WTC11 (cell line): ENCODE data around the gene CYYR1. TPM values are rescaled to one million over a fixed set of nuclear protein-coding genes. Genes with fewer than 3 reads are reported as not detected.

Experiments used
- ATAC-seq: fragments of 200-7000 bp; cut with Tn5 transposase; 2 replicates; pipeline ENCODE4 v1.10.0; 2021; ENCODE audit warnings: mild to moderate bottlenecking, moderate library complexity
- CTCF ChIA-PET: fragments of 300-600 bp; sonication (Branson Sonifier 250); formaldehyde crosslinking; loops from one replicate; lab custom pipeline; 2021; ENCODE audit warnings: antibody characterized with exemption; lab: Charles Lee
- POLR2A ChIA-PET: fragments of 350-600 bp; sonication (Branson Sonifier 250); formaldehyde crosslinking; loops from one replicate; lab custom pipeline; 2021; ENCODE audit warnings: antibody characterized with exemption; lab: Charles Lee
- DNase-seq: peaks from one replicate; pipeline ENCODE4 v3.0.0; 2021; ENCODE audit warnings: low spot score
- H3K27ac Mint-ChIP-seq: 2 replicates; pipeline ENCODE4 v1.8.0; 2021; ENCODE audit warnings: mixed read lengths
- H3K27me3 Mint-ChIP-seq: 2 replicates; pipeline ENCODE4 v1.8.0; 2021; ENCODE audit warnings: low read depth, mild to moderate bottlenecking, moderate library complexity, mixed read lengths
- H3K36me3 Mint-ChIP-seq: 2 replicates; pipeline ENCODE4 v1.8.0; 2021; ENCODE audit warnings: mixed read lengths
- H3K4me1 Mint-ChIP-seq: 2 replicates; pipeline ENCODE4 v1.8.0; 2022; ENCODE audit warnings: mixed read lengths
- H3K4me3 Mint-ChIP-seq: 2 replicates; pipeline ENCODE4 v1.8.0; 2021; ENCODE audit warnings: mild to moderate bottlenecking, moderate library complexity, mixed read lengths
- H3K9me3 Mint-ChIP-seq: 2 replicates; pipeline ENCODE4 v1.8.0; 2021; ENCODE audit warnings: mixed read lengths
- AR ChIP-seq: fragments of 250-450 bp; sonication (Bioruptor Pico); IDR thresholded peaks from 2 replicates; pipeline ENCODE4 v1.9.0; 2021; ENCODE audit warnings: mild to moderate bottlenecking
- ETV6 ChIP-seq: sonication (generic); formaldehyde crosslinking; IDR thresholded peaks from 2 replicates; pipeline ENCODE4 v1.8.1; 2022; ENCODE audit warnings: mild to moderate bottlenecking, missing genetic modification reagents
- HMGA2 ChIP-seq: fragments of 250-450 bp; sonication (Bioruptor Pico); IDR thresholded peaks from 2 replicates; pipeline ENCODE4 v1.4.0; 2021; ENCODE audit warnings: mild to moderate bottlenecking, moderate library complexity
- NFATC4 ChIP-seq: fragments of 250-450 bp; sonication (Bioruptor Pico); IDR thresholded peaks from 2 replicates; pipeline ENCODE4 v1.9.0; 2021; ENCODE audit warnings: mild to moderate bottlenecking
- NFYB ChIP-seq: sonication (generic); formaldehyde crosslinking; conservative IDR thresholded peaks from 2 replicates; pipeline ENCODE4 v1.8.0; 2022; ENCODE audit warnings: low read depth, missing genetic modification reagents
- NR3C1 ChIP-seq: sonication (generic); formaldehyde crosslinking; conservative IDR thresholded peaks from 2 replicates; pipeline ENCODE4 v1.8.1; 2023; ENCODE audit warnings: low read depth, mild to moderate bottlenecking, missing genetic modification reagents
- SOX15 ChIP-seq: fragments of 250-450 bp; sonication (Bioruptor Pico); IDR thresholded peaks from 2 replicates; pipeline ENCODE4 v1.9.0; 2021; ENCODE audit warnings: mild to moderate bottlenecking
- TCF7 ChIP-seq: sonication (generic); formaldehyde crosslinking; IDR thresholded peaks from 2 replicates; pipeline ENCODE4 v1.8.0; 2022; ENCODE audit warnings: mild to moderate bottlenecking, low read depth, missing genetic modification reagents, moderate library complexity
- ZBTB21 ChIP-seq: sonication (generic); formaldehyde crosslinking; IDR thresholded peaks from 2 replicates; pipeline ENCODE4 v1.8.1; 2023; ENCODE audit warnings: mild to moderate bottlenecking, missing genetic modification reagents, borderline replicate concordance
- ZNF219 ChIP-seq: sonication (generic); formaldehyde crosslinking; IDR thresholded peaks from 2 replicates; pipeline ENCODE4 v1.8.0; 2023; ENCODE audit warnings: missing genetic modification reagents, mild to moderate bottlenecking, borderline replicate concordance
- ZNF263 ChIP-seq: sonication (generic); formaldehyde crosslinking; IDR thresholded peaks from 2 replicates; pipeline ENCODE4 v1.8.1; 2022; ENCODE audit warnings: low read depth, mild to moderate bottlenecking, moderate library complexity, missing genetic modification reagents
- ZNF512 ChIP-seq: sonication (generic); formaldehyde crosslinking; IDR thresholded peaks from 2 replicates; pipeline ENCODE4 v1.8.1; 2022; ENCODE audit warnings: missing genetic modification reagents, borderline replicate concordance
- total RNA-seq: library from RNA; stranded (reverse); gene quantifications from 3 replicates; pipeline ENCODE4 v1.2.3, GENCODE V29; 2021
- TF ChIP-seq, protein P1 (sequence below): fragments of 250-450 bp; sonication (Bioruptor Pico); IDR thresholded peaks from 2 replicates; pipeline ENCODE4 v1.9.0; 2021; ENCODE audit warnings: mild to moderate bottlenecking, borderline replicate concordance
- TF ChIP-seq, protein P2 (sequence below): fragments of 200-600 bp; IDR thresholded peaks from 2 replicates; pipeline ENCODE4 v1.8.0; 2022; ENCODE audit warnings: antibody characterized with exemption
- TF ChIP-seq, protein P3 (sequence below): sonication (generic); formaldehyde crosslinking; IDR thresholded peaks from 2 replicates; pipeline ENCODE4 v1.8.0; 2022; ENCODE audit warnings: mild to moderate bottlenecking, missing genetic modification reagents
- TF ChIP-seq, protein P4 (sequence below): sonication (generic); formaldehyde crosslinking; conservative IDR thresholded peaks from 2 replicates; pipeline ENCODE4 v1.8.1; 2023; ENCODE audit warnings: mild to moderate bottlenecking, low read depth, missing genetic modification reagents, moderate library complexity
- TF ChIP-seq, protein P5 (sequence below): sonication (generic); formaldehyde crosslinking; IDR thresholded peaks from 2 replicates; pipeline ENCODE4 v1.8.1; 2023; ENCODE audit warnings: mild to moderate bottlenecking, missing genetic modification reagents, moderate library complexity

Gene CYYR1
- total RNA-seq, 1 experiment from 2014 or later, result 29.3 TPM

- TF ChIP-seq AR (CRISPR knock-in tag) (no peak), NFATC4 (CRISPR knock-in tag) (no peak), ZNF219 (CRISPR knock-in tag) (no peak), NR3C1 (CRISPR knock-in tag) (no peak), ZNF263 (CRISPR knock-in tag) (no peak)
Measured at GRCh38 chr21:26465916-26466315, 107.2 kb downstream of the CYYR1 start (continued).

DNA sequence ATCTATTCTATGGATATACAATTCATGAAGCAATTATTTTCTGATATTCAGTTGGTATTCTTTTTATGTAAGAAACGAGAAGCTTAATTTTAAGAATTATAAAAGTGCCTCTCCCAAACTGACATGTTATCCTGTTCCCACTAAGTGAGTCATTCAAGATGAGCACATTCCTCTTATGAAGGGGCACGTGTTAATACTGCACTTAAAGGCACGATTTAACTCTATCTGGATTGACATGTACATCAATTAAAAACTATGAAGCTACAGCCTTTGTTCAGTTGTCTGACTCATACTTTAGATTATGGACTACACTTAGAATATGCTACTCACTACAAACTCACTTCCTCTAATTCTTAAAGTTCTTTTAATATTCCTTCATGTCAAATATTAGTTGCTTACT is 111.6 kb downstream of the CYYR1 start:
- CTCF ChIA-PET, result no interaction called here
- no peaks in the 10 kb centered on the region for H3K27me3 Mint-ChIP-seq
- H3K4me1 Mint-ChIP-seq, result no peaks in the 10 kb centered on the region
- no peak for ATAC-seq
- H3K36me3 Mint-ChIP-seq, result no peaks in the 10 kb centered on the region
- H3K27ac Mint-ChIP-seq, result no peak overlapping the region
- peaks cover 9% of the 10 kb centered on the region for H3K9me3 Mint-ChIP-seq
- H3K4me3 Mint-ChIP-seq, result no peak overlapping the region
- POLR2A ChIA-PET, result no interaction called here
- DNase-seq, result no peak
- TF ChIP-seq, protein P1, sequence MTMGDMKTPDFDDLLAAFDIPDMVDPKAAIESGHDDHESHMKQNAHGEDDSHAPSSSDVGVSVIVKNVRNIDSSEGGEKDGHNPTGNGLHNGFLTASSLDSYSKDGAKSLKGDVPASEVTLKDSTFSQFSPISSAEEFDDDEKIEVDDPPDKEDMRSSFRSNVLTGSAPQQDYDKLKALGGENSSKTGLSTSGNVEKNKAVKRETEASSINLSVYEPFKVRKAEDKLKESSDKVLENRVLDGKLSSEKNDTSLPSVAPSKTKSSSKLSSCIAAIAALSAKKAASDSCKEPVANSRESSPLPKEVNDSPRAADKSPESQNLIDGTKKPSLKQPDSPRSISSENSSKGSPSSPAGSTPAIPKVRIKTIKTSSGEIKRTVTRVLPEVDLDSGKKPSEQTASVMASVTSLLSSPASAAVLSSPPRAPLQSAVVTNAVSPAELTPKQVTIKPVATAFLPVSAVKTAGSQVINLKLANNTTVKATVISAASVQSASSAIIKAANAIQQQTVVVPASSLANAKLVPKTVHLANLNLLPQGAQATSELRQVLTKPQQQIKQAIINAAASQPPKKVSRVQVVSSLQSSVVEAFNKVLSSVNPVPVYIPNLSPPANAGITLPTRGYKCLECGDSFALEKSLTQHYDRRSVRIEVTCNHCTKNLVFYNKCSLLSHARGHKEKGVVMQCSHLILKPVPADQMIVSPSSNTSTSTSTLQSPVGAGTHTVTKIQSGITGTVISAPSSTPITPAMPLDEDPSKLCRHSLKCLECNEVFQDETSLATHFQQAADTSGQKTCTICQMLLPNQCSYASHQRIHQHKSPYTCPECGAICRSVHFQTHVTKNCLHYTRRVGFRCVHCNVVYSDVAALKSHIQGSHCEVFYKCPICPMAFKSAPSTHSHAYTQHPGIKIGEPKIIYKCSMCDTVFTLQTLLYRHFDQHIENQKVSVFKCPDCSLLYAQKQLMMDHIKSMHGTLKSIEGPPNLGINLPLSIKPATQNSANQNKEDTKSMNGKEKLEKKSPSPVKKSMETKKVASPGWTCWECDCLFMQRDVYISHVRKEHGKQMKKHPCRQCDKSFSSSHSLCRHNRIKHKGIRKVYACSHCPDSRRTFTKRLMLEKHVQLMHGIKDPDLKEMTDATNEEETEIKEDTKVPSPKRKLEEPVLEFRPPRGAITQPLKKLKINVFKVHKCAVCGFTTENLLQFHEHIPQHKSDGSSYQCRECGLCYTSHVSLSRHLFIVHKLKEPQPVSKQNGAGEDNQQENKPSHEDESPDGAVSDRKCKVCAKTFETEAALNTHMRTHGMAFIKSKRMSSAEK (CRISPR knock-in tag), result no peak
- TF ChIP-seq, protein P2, sequence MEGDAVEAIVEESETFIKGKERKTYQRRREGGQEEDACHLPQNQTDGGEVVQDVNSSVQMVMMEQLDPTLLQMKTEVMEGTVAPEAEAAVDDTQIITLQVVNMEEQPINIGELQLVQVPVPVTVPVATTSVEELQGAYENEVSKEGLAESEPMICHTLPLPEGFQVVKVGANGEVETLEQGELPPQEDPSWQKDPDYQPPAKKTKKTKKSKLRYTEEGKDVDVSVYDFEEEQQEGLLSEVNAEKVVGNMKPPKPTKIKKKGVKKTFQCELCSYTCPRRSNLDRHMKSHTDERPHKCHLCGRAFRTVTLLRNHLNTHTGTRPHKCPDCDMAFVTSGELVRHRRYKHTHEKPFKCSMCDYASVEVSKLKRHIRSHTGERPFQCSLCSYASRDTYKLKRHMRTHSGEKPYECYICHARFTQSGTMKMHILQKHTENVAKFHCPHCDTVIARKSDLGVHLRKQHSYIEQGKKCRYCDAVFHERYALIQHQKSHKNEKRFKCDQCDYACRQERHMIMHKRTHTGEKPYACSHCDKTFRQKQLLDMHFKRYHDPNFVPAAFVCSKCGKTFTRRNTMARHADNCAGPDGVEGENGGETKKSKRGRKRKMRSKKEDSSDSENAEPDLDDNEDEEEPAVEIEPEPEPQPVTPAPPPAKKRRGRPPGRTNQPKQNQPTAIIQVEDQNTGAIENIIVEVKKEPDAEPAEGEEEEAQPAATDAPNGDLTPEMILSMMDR, result no peak
- TF ChIP-seq, protein P3, sequence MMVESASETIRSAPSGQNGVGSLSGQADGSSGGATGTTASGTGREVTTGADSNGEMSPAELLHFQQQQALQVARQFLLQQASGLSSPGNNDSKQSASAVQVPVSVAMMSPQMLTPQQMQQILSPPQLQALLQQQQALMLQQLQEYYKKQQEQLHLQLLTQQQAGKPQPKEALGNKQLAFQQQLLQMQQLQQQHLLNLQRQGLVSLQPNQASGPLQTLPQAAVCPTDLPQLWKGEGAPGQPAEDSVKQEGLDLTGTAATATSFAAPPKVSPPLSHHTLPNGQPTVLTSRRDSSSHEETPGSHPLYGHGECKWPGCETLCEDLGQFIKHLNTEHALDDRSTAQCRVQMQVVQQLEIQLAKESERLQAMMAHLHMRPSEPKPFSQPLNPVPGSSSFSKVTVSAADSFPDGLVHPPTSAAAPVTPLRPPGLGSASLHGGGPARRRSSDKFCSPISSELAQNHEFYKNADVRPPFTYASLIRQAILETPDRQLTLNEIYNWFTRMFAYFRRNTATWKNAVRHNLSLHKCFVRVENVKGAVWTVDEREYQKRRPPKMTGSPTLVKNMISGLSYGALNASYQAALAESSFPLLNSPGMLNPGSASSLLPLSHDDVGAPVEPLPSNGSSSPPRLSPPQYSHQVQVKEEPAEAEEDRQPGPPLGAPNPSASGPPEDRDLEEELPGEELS (CRISPR knock-in tag), result no peak
- TF ChIP-seq NFYB, result no peak
- no peak for TF ChIP-seq TCF7 (CRISPR knock-in tag)
- TF ChIP-seq ZNF512, result no peak
- no peak for TF ChIP-seq SOX15 (CRISPR knock-in tag)
- TF ChIP-seq HMGA2 (CRISPR knock-in tag), result no peak
- TF ChIP-seq, protein P4, sequence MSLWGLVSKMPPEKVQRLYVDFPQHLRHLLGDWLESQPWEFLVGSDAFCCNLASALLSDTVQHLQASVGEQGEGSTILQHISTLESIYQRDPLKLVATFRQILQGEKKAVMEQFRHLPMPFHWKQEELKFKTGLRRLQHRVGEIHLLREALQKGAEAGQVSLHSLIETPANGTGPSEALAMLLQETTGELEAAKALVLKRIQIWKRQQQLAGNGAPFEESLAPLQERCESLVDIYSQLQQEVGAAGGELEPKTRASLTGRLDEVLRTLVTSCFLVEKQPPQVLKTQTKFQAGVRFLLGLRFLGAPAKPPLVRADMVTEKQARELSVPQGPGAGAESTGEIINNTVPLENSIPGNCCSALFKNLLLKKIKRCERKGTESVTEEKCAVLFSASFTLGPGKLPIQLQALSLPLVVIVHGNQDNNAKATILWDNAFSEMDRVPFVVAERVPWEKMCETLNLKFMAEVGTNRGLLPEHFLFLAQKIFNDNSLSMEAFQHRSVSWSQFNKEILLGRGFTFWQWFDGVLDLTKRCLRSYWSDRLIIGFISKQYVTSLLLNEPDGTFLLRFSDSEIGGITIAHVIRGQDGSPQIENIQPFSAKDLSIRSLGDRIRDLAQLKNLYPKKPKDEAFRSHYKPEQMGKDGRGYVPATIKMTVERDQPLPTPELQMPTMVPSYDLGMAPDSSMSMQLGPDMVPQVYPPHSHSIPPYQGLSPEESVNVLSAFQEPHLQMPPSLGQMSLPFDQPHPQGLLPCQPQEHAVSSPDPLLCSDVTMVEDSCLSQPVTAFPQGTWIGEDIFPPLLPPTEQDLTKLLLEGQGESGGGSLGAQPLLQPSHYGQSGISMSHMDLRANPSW (CRISPR knock-in tag), result no peak
- no peak for TF ChIP-seq ZNF263 (CRISPR knock-in tag)
- no peak for TF ChIP-seq ZBTB21
- no peak for TF ChIP-seq ETV6 (CRISPR knock-in tag)
- TF ChIP-seq, protein P5, sequence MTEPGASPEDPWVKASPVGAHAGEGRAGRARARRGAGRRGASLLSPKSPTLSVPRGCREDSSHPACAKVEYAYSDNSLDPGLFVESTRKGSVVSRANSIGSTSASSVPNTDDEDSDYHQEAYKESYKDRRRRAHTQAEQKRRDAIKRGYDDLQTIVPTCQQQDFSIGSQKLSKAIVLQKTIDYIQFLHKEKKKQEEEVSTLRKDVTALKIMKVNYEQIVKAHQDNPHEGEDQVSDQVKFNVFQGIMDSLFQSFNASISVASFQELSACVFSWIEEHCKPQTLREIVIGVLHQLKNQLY, result no peak
